Measurements from ENCODE around the gene VTI1A. TPM values are rescaled to one million over a fixed set of nuclear protein-coding genes. Genes with fewer than 3 reads are reported as not detected.

Gene VTI1A
- total and polyA plus RNA-seq, 9 donors: 7.8 to 48.2 (median 20.0) TPM

GRCh38 chr10:112698818-112699164, 251.8 kb downstream of the VTI1A start:
- intact Hi-C loops (cut with DNase I): no loop called here
- Histone ChIP-seq H3K36me3 (no peaks in the 10 kb centered on the region), H3K4me1 (ENCODE audit: insufficient read depth) (no peaks in the 10 kb centered on the region), H3K27me3 (no peaks in the 10 kb centered on the region), H3K4me3 (no peak overlapping the region), H3K9me3 (no peaks in the 10 kb centered on the region), H3K27ac (no peak overlapping the region)
- 95 to 96% (median 95%) methylated on average over 5 of the region's 5 CpGs for WGBS, 3 donors
- no peak for TF ChIP-seq POLR2A (IDR thresholded peaks at IDR 0.05)
- TF ChIP-seq CTCF (IDR thresholded peaks at IDR 0.05): no peak
- no peak for TF ChIP-seq EP300 (IDR thresholded peaks at IDR 0.05)
- DNase-seq: no peak

DNA sequence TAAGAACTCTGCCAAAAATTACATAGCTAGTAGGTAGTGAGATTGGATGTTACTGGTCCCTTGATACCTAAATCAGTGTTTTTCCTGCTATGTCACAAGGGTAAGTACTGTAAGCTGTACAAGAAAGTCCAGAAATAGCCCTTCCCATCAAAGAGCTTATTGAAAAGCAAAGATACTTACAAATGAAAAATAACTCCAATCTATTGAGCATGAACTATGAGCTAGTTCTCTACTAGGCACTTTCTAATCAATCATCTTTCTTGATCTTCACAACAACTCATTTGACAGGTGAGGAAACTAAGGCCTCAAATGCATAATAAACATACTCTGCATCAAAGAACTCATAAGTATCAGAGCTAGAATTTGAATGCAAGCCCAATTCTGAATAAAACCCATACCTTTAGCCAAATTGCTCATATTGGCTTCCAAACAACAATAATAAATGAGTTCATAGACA, 253.2 kb downstream of the VTI1A start:
- H3K36me3 ChIP-seq: no peaks in the 10 kb centered on the region
- intact Hi-C loops (cut with DNase I): no loop called here
- TF ChIP-seq CTCF (IDR thresholded peaks at IDR 0.05): no peak
- no peak for TF ChIP-seq EP300 (IDR thresholded peaks at IDR 0.05)
- no peak for TF ChIP-seq POLR2A (IDR thresholded peaks at IDR 0.05)
- no peaks in the 10 kb centered on the region for H3K4me1 ChIP-seq (ENCODE audit: insufficient read depth)
- no peak overlapping the region for H3K27ac ChIP-seq
- H3K27me3 ChIP-seq: no peaks in the 10 kb centered on the region
- no peaks in the 10 kb centered on the region for H3K9me3 ChIP-seq
- DNase-seq: no peak
- no peak overlapping the region for H3K4me3 ChIP-seq

- intact Hi-C loops (cut with DNase I): no loop called here
- 72 to 77% (median 75%) methylated on average over 4 of the region's 4 CpGs for WGBS, 3 donors
- H3K27me3 ChIP-seq: no peaks in the 10 kb centered on the region
Measured at GRCh38 chr10:112701211-112701877, 254.3 kb downstream of the VTI1A start.

GRCh38 chr10:112701878-112702255, 254.9 kb downstream of the VTI1A start:
- H3K27ac ChIP-seq: no peak overlapping the region
- WGBS, 3 donors: 93 to 96% (median 94%) methylated on average over 2 of the region's 2 CpGs
- TF ChIP-seq CTCF (IDR thresholded peaks at IDR 0.05) (no peak), POLR2A (IDR thresholded peaks at IDR 0.05) (no peak), EP300 (IDR thresholded peaks at IDR 0.05) (no peak)

More at GRCh38 chr10:112701211-112701877, 254.3 kb downstream of the VTI1A start:
- DNase-seq: no peak
- TF ChIP-seq CTCF (IDR thresholded peaks at IDR 0.05): no peak
- no peak for TF ChIP-seq POLR2A (IDR thresholded peaks at IDR 0.05)
- no peak for TF ChIP-seq EP300 (IDR thresholded peaks at IDR 0.05)
- no peaks in the 10 kb centered on the region for H3K36me3 ChIP-seq
- H3K27ac ChIP-seq: no peak overlapping the region
- no peak overlapping the region for H3K4me3 ChIP-seq
- no peaks in the 10 kb centered on the region for H3K9me3 ChIP-seq
- no peaks in the 10 kb centered on the region for H3K4me1 ChIP-seq (ENCODE audit: insufficient read depth)

More at GRCh38 chr10:112701878-112702255, 254.9 kb downstream of the VTI1A start:
- Histone ChIP-seq H3K36me3 (no peaks in the 10 kb centered on the region), H3K4me1 (ENCODE audit: insufficient read depth) (no peaks in the 10 kb centered on the region), H3K27me3 (no peaks in the 10 kb centered on the region), H3K9me3 (no peaks in the 10 kb centered on the region), H3K4me3 (no peak overlapping the region)
- no peak for DNase-seq
- intact Hi-C loops (cut with DNase I): no loop called here

Data from ovary (tissue), 9 donors.